Smooth muscle cell (in vitro differentiated cells): Measurements from ENCODE around the gene CMIP. TPM values are rescaled to one million over a fixed set of nuclear protein-coding genes. Genes with fewer than 3 reads are reported as not detected.

Source experiments
- DNase-seq: peaks from one replicate; lab custom pipeline; 2025; ENCODE audit not compliant: unreplicated experiment; lab: John Stamatoyannopoulos, UW
- H2AFZ ChIP-seq: fragments of 200-600 bp; sonication (generic); 2 replicates; pipeline ENCODE4 v1.6.0; 2016; ENCODE audit warnings: antibody characterized with exemption, low read depth, mild to moderate bottlenecking
- H3F3A ChIP-seq: fragments of 200-600 bp; sonication (generic); 2 replicates; pipeline ENCODE4 v1.6.0; 2017; ENCODE audit warnings: antibody characterized with exemption, low read depth
- H3K27ac ChIP-seq: fragments of 200-600 bp; sonication (generic); 2 replicates; pipeline ENCODE4 v1.5.1; 2016; ENCODE audit warnings: low read depth, mild to moderate bottlenecking
- H3K27me3 ChIP-seq: fragments of 200-600 bp; sonication (generic); 2 replicates; pipeline ENCODE4 v1.6.1; 2016; ENCODE audit warnings: low read depth, mild to moderate bottlenecking
- H3K36me3 ChIP-seq: fragments of 200-600 bp; sonication (generic); 2 replicates; pipeline ENCODE4 v1.5.1; 2016; ENCODE audit warnings: low read depth
- H3K4me1 ChIP-seq: fragments of 200-600 bp; sonication (generic); 2 replicates; pipeline ENCODE4 v1.5.1; 2016; ENCODE audit warnings: low read depth
- H3K4me2 ChIP-seq: fragments of 200-600 bp; sonication (generic); 2 replicates; pipeline ENCODE4 v1.6.0; 2016; ENCODE audit warnings: mild to moderate bottlenecking
- H3K4me3 ChIP-seq: fragments of 200-600 bp; sonication (generic); 2 replicates; pipeline ENCODE4 v1.5.1; 2016; ENCODE audit warnings: mild to moderate bottlenecking
- H3K79me2 ChIP-seq: fragments of 200-600 bp; sonication (generic); 2 replicates; pipeline ENCODE4 v1.6.0; 2016; ENCODE audit warnings: low read depth, mild to moderate bottlenecking
- H3K9ac ChIP-seq: fragments of 200-600 bp; sonication (generic); 2 replicates; pipeline ENCODE4 v1.6.0; 2016; ENCODE audit warnings: low read depth
- H3K9me3 ChIP-seq: fragments of 200-600 bp; sonication (generic); replicated peaks from 2 replicates; pipeline ENCODE4 v1.5.1; 2016; ENCODE audit warnings: low read depth
- H4K20me1 ChIP-seq: fragments of 200-600 bp; sonication (generic); 2 replicates; pipeline ENCODE4 v1.6.0; 2016; ENCODE audit warnings: low read depth
- CTCF ChIP-seq: fragments of 200-600 bp; sonication (generic); IDR thresholded peaks from 2 replicates; pipeline ENCODE4 v1.5.1; 2017; ENCODE audit warnings: borderline replicate concordance, mild to moderate bottlenecking, antibody characterized with exemption; ENCODE audit not compliant: insufficient read depth, poor library complexity, severe bottlenecking
- WGBS: methylation state at CpG from one replicate; pipeline ENCODE4 v1.1.7; 2016; ENCODE audit warnings: low lambda C conversion rate; 5-methylcytosine and 5-hydroxymethylcytosine counted together
- polyA plus RNA-seq: library from polyadenylated mRNA; unstranded; fragments of >200 nt; fragmentation: Nextera tagmentation; extraction: Ambion mirVana; gene quantifications from 2 replicates; pipeline ENCODE4 v1.2.1, GENCODE V29; 2016
- total RNA-seq: library from RNA; depleted of rRNA; stranded (reverse); fragments of >200 nt; gene quantifications from 2 replicates; pipeline ENCODE4 v1.2.3, GENCODE V29; 2014

The CMIP gene
- total and polyA plus RNA-seq, 2 experiments from 2014 or later: 2.5 to 44.5 TPM

GRCh38 chr16:81708266-81709015 is 263.8 kb downstream of the CMIP start:
- Histone ChIP-seq H3K9me3 (no peaks in the 10 kb centered on the region), H3K4me3 (no peak overlapping the region), H3K4me2 (no peak overlapping the region), H3K9ac (no peak overlapping the region), H3K36me3 (no peaks in the 10 kb centered on the region), H2AFZ (no peak overlapping the region), H3K27me3 (no peaks in the 10 kb centered on the region), H3F3A (peaks cover 8% of the 10 kb centered on the region), H3K4me1 (peaks cover 24% of the 10 kb centered on the region), H3K27ac (no peak overlapping the region), H4K20me1 (no peaks in the 10 kb centered on the region), H3K79me2 (peaks cover 5% of the 10 kb centered on the region)
- TF ChIP-seq CTCF: no peak
- 91% methylated on average over 11 of the region's 11 CpGs for WGBS
- DNase-seq: no peak

GRCh38 chr16:81709016-81709900 is 264.6 kb downstream of the CMIP start:
- WGBS: 87% methylated on average over 21 of the region's 21 CpGs
- no peak for TF ChIP-seq CTCF
- H2AFZ ChIP-seq: no peak overlapping the region

GRCh38 chr16:81710044-81710443 is 265.4 kb downstream of the CMIP start:
- Histone ChIP-seq H3K4me1 (peaks cover 24% of the 10 kb centered on the region), H2AFZ (no peak overlapping the region), H3K9me3 (no peaks in the 10 kb centered on the region), H3K27ac (no peak overlapping the region), H3K36me3 (no peaks in the 10 kb centered on the region), H3F3A (peaks cover 8% of the 10 kb centered on the region), H4K20me1 (no peaks in the 10 kb centered on the region), H3K79me2 (peaks cover 4% of the 10 kb centered on the region), H3K27me3 (no peaks in the 10 kb centered on the region), H3K9ac (no peak overlapping the region), H3K4me2 (no peak overlapping the region), H3K4me3 (no peak overlapping the region)
- no peak for TF ChIP-seq CTCF
- 88% methylated on average over 20 of the region's 20 CpGs for WGBS
- no peak for DNase-seq

More at GRCh38 chr16:81709016-81709900, 264.6 kb downstream of the CMIP start:
- Histone ChIP-seq H3K4me2 (no peak overlapping the region), H3K27me3 (no peaks in the 10 kb centered on the region), H3F3A (peaks cover 8% of the 10 kb centered on the region), H4K20me1 (no peaks in the 10 kb centered on the region), H3K4me3 (no peak overlapping the region), H3K36me3 (no peaks in the 10 kb centered on the region), H3K9ac (no peak overlapping the region), H3K27ac (no peak overlapping the region), H3K79me2 (peaks cover 5% of the 10 kb centered on the region), H3K9me3 (no peaks in the 10 kb centered on the region), H3K4me1 (peaks cover 24% of the 10 kb centered on the region)
- no peak for DNase-seq
